Sciatic nerve (tissue), 2 donors: ENCODE results near the gene SEMA4C. TPM values are rescaled to one million over a fixed set of nuclear protein-coding genes. Genes with fewer than 3 reads are reported as not detected.

Experiments used
- ATAC-seq: fragments of 200-7000 bp; cut with Tn5 transposase; one replicate; pipeline ENCODE4 v1.9.1; 2020; ENCODE audit warnings: mild to moderate bottlenecking, moderate library complexity
- DNase-seq: peaks from one replicate; pipeline ENCODE4 v3.0.0-alpha.2; 2020; ENCODE audit warnings: low spot score
- intact Hi-C: fragments of 100-400 bp; cut with DNase I; formaldehyde crosslinking; loops from one replicate; pipeline ENCODE4 v1.14.2; 2022
- total RNA-seq: library from RNA; stranded (reverse); fragmentation: NEBNext Ultra II Directional; extraction: Animal tissue kit (Norgen Biotek cat#: 25700); gene quantifications from one replicate; pipeline ENCODE4 v1.2.1, GENCODE V29; 2021
- donor health status: DM: no; HTN: no; CAD: no.
- donor health status: DM: no; HTN: no; CAD: no.

SEMA4C gene
- total RNA-seq, 1 donor from 2014 or later: 136 TPM

DNA sequence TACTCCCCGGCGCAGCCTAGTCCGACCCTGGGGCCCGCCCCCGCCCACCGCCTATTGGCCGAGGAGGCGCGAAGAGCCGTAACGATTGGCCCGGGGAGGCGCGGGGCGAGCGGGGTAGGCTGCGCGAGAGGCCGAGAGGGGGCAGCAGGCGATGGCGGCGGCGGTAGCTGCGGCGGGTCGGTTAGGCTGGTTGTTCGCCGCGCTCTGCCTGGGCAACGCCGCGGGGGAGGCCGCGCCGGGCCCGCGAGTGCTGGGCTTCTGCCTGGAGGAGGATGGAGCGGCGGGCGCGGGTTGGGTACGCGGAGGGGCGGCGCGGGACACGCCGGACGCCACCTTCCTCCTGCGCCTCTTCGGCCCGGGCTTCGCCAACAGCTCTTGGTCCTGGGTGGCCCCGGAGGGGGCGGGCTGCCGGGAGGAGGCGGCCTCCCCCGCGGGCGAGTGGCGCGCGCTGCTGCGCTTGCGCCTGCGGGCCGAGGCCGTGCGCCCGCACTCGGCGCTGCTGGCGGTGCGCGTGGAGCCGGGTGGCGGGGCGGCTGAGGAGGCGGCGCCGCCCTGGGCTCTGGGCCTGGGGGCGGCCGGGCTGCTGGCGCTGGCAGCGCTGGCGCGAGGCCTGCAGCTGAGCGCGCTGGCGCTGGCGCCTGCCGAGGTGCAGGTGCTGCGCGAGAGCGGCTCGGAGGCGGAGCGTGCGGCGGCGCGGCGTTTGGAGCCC, 53.6 kb downstream of the SEMA4C start, which contains the start of gene CNNM3:
CNNM3 (plus strand) TSS at position 142 of the 709 bp plus-strand sequence; CDS start at position 152, 10 bp downstream.
- peak; percentile 98 for DNase-seq
- peak; percentile 97 for ATAC-seq
- intact Hi-C loops: loop anchor here (10.0 kb wide), 1 partner anchor 49 kb away; no protein-coding TSS in a partner anchor

DNA sequence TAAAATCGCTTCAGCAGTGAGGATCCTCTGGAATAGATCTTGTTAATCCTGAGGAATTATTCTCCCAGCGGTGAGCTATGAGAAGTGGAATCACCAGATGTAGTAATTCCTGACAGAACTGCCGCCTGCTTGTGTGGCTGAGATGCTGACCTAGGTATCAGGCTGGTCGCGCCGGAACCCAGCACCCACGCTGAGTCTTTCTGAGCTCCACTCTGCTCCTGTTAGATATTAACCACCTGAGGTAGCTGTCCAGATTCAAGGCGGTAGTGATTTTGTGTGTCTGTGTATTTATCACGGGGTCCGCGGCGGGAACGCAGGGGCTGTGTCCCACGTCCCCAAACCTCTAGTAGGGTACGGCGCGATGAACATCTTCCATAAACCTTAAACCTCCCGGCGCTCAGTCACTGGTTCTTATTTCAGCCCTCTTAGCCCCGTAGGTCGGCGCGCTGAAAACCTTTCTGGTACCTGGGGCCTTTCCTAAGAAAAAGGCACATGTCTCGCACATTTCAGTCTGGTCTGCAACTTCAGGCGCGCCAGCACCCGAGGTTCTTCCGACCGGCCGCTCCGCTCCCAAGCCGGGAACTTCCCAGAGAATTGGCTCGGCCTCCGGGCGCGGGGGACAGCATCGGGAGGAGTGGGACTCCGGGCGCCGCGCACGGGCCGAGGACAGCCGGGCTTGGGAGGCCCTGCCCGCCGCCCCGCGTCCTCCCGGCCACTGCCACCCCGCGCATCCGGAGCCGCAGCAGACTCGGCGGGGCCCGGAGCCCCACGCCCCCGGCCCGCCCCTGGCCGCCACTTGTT, 54.4 kb downstream of the SEMA4C start:
- DNase-seq (no peak), ATAC-seq (peak; percentile 12)
- intact Hi-C loops: loop anchor here (10.0 kb wide), 1 partner anchor 49 kb away; no protein-coding TSS in a partner anchor

GRCh38 chr2:96813656-96814055, 56.2 kb downstream of the SEMA4C start:
- no peak for ATAC-seq
- no peak for DNase-seq
- intact Hi-C loops: loop anchor here (10.0 kb wide), 1 partner anchor 51 kb away; no protein-coding TSS in a partner anchor

DNA sequence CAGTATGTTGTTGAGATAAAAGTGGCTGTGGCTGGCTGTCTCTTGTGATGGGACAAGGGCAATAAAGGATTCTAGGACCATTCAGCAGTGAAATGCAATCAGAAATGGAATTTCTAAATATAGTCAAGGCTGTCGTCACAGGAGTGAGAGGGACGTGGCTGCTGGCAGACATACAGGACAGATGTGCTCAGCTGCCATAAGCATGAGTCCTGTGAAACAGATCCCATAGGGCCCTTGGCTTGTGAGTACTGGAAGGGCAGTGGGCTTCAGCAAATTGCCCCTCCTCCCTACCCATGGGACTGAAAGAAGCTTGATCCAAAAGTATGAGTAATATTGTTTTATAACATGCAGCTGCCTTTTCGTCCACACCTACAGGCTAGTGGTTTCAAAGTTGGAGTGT, 58.0 kb downstream of the SEMA4C start:
- DNase-seq: no peak
- intact Hi-C loops: loop anchor here (10.0 kb wide), 1 partner anchor 53 kb away; no protein-coding TSS in a partner anchor

DNA sequence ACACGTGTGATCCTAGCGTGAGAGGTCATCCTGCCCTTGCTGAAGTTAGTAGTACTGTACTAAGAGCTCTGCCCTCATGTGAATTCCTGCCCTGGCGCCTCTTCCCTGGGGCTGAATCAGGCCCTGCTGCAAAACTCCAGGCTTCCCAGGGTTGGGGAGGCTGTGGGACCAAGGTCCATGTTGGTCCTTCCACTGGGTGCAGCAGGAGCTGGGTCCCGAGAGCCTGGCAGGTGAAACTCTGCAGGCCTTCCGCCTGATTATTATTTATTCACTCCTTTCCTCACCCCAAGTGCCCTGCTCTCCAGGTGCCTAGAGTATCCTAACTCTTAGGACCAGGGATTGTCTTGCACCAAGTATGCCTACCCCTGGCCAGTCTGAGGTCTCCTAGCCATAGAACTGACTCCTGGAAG, 59.1 kb downstream of the SEMA4C start:
- ATAC-seq (no peak), DNase-seq (no peak)
- intact Hi-C loops: loop anchor here (10.0 kb wide), 1 partner anchor 54 kb away; no protein-coding TSS in a partner anchor

More for the DNA sequence above, 58.0 kb downstream of the SEMA4C start:
- ATAC-seq: peak; percentile 45

GRCh38 chr2:96809951-96810782, 59.7 kb downstream of the SEMA4C start:
- no peak for ATAC-seq
- no peak for DNase-seq
- intact Hi-C loops: loop anchor here (10.0 kb wide), 1 partner anchor 55 kb away; no protein-coding TSS in a partner anchor

Other genes starting within 250 kb of the SEMA4C start
- gene KANSL3, start 231.8 kb downstream of the SEMA4C start, total RNA-seq: 59.9 TPM
- gene FER1L5, start 227.3 kb downstream of the SEMA4C start, total RNA-seq: 0.71 TPM
- gene LMAN2L, start 130.0 kb downstream of the SEMA4C start, total RNA-seq: 19.3 TPM
- 13.9 TPM for gene CNNM4, start 109.2 kb downstream of the SEMA4C start, total RNA-seq
- 26.4 TPM for gene CNNM3, start 53.8 kb downstream of the SEMA4C start, total RNA-seq
- 8.3 TPM for gene ANKRD23, start 26.1 kb downstream of the SEMA4C start, total RNA-seq
- 15.9 TPM for gene ANKRD39, start 12.1 kb downstream of the SEMA4C start, total RNA-seq
- gene FAM178B, start 116.5 kb upstream of the SEMA4C start, total RNA-seq: 23.1 TPM
- 32.8 TPM for gene FAHD2B, start 224.8 kb upstream of the SEMA4C start, total RNA-seq
- gene ANKRD36, start 243.1 kb upstream of the SEMA4C start, total RNA-seq: 69.6 TPM